Upper lobe of right lung (tissue), 1 donor: ENCODE data around the gene DACH1. TPM values are rescaled to one million over a fixed set of nuclear protein-coding genes. Genes with fewer than 3 reads are reported as not detected.
A peak's percentile ranks its signal among the peaks of the same experiment; 100 is the strongest.
"Not testable (repeated sequence)": the region's sequence is repeated elsewhere in the genome, so short reads cannot be mapped to it uniquely, and the experiment has no call there.

Experiments used
- ATAC-seq: fragments of 200-7000 bp; cut with Tn5 transposase; one replicate; pipeline ENCODE4 v1.9.1; 2020; ENCODE audit warnings: mild to moderate bottlenecking, moderate library complexity
- DNase-seq: peaks from one replicate; pipeline ENCODE4 v3.0.0-alpha.2; 2020
- H3K27ac ChIP-seq: fragments of 200-600 bp; one replicate; pipeline ENCODE4 v1.8.0; 2022
- H3K27me3 ChIP-seq: fragments of 200-600 bp; one replicate; pipeline ENCODE4 v1.8.0; 2022; ENCODE audit warnings: mild to moderate bottlenecking
- H3K36me3 ChIP-seq: fragments of 200-600 bp; one replicate; pipeline ENCODE4 v1.8.0; 2022
- H3K4me1 ChIP-seq: fragments of 200-600 bp; one replicate; pipeline ENCODE4 v1.8.0; 2022
- H3K4me3 ChIP-seq: fragments of 200-600 bp; one replicate; pipeline ENCODE4 v1.8.0; 2022; ENCODE audit warnings: mild to moderate bottlenecking
- H3K9me3 ChIP-seq: fragments of 200-600 bp; one replicate; pipeline ENCODE4 v1.8.0; 2022
- CTCF ChIP-seq: fragments of 200-600 bp; IDR thresholded peaks from one replicate; pipeline ENCODE4 v1.8.0; 2022; ENCODE audit warnings: antibody characterized with exemption
- intact Hi-C: fragments of 100-400 bp; cut with DNase I; formaldehyde crosslinking; loops from one replicate; pipeline ENCODE4 v1.11.0; 2022
- long read RNA-seq: library from polyadenylated mRNA; unstranded; transcript quantifications from one replicate; pipeline ENCODE4 v2.0.0, GENCODE V29; 2021
- total RNA-seq: library from RNA; stranded (reverse); fragmentation: NEBNext Ultra II Directional; extraction: Animal tissue kit (Norgen Biotek cat#: 25700); gene quantifications from one replicate; pipeline ENCODE4 v1.2.1, GENCODE V29; 2021
- donor health status: DM: no; HTN: yes; CAD: no; lungs with severe emphysema.

Gene DACH1
- 11.5 TPM for total RNA-seq
- long read RNA-seq, full-length matches to known transcripts = 19 of 34 reads
- long read RNA-seq, partial matches to known transcripts = 13 of 34 reads
- long read RNA-seq, other reads (novel, unspliced or antisense) = 2 of 34 reads

GRCh38 chr13:71867131-71867814, at the start of gene DACH1:
TSS of gene DACH1 (minus strand) at chr13:71867204.
- peaks cover 12% of the 10 kb centered on the region for H3K27me3 ChIP-seq
- ATAC-seq = peak; percentile 76
- peak within 1 kb of the TSS; percentile 70 for H3K4me3 ChIP-seq
- peak within 1 kb of the TSS; percentile 77 for H3K27ac ChIP-seq
- H3K36me3 ChIP-seq = no peaks in the 10 kb centered on the region
- H3K9me3 ChIP-seq = no peaks in the 10 kb centered on the region
- DNase-seq = peak; percentile 62
- TF ChIP-seq CTCF = no peak
- intact Hi-C loops = no loop called here
- H3K4me1 ChIP-seq = no peaks in the 10 kb centered on the region

GRCh38 chr13:71913717-71914116, 46.7 kb upstream of the DACH1 start:
- no peak for TF ChIP-seq CTCF
- Histone ChIP-seq H3K27me3 (no peaks in the 10 kb centered on the region), H3K4me1 (no peaks in the 10 kb centered on the region), H3K27ac (no peak overlapping the region), H3K9me3 (no peaks in the 10 kb centered on the region), H3K4me3 (no peak overlapping the region), H3K36me3 (no peaks in the 10 kb centered on the region)
- intact Hi-C loops = no loop called here
- no peak for ATAC-seq
- DNase-seq = no peak

- DNase-seq = no peak
- H3K4me1 ChIP-seq = no peaks in the 10 kb centered on the region
- intact Hi-C loops = no loop called here
- H3K36me3 ChIP-seq = no peaks in the 10 kb centered on the region
- no peak for ATAC-seq
- no peak overlapping the region for H3K4me3 ChIP-seq
- no peak for TF ChIP-seq CTCF
- H3K9me3 ChIP-seq = no peaks in the 10 kb centered on the region
- H3K27ac ChIP-seq = no peak overlapping the region
- H3K27me3 ChIP-seq = no peaks in the 10 kb centered on the region
Observed at GRCh38 chr13:71912524-71912923, 45.5 kb upstream of the DACH1 start.

- ATAC-seq (no peak), DNase-seq (no peak)
- Histone ChIP-seq H3K36me3 (no peaks in the 10 kb centered on the region), H3K4me1 (no peaks in the 10 kb centered on the region), H3K27me3 (no peaks in the 10 kb centered on the region), H3K27ac (no peak overlapping the region), H3K4me3 (no peak overlapping the region), H3K9me3 (no peaks in the 10 kb centered on the region)
- intact Hi-C loops = no loop called here
- TF ChIP-seq CTCF = no peak
Observed at GRCh38 chr13:71906448-71906847, 39.4 kb upstream of the DACH1 start.

- H3K4me3 ChIP-seq = no peak overlapping the region
- intact Hi-C loops = no loop called here
- ATAC-seq = no peak
Observed at GRCh38 chr13:71902676-71903075, 35.7 kb upstream of the DACH1 start.

GRCh38 chr13:71893506-71893905, 26.5 kb upstream of the DACH1 start:
- H3K36me3 ChIP-seq, intact Hi-C loops, DNase-seq, H3K4me3 ChIP-seq, H3K4me1 ChIP-seq, H3K27ac ChIP-seq, H3K9me3 ChIP-seq, H3K27me3 ChIP-seq, ATAC-seq: not testable (repeated sequence)

More at GRCh38 chr13:71902676-71903075, 35.7 kb upstream of the DACH1 start:
- no peaks in the 10 kb centered on the region for H3K4me1 ChIP-seq
- no peak for TF ChIP-seq CTCF
- H3K36me3 ChIP-seq = no peaks in the 10 kb centered on the region
- DNase-seq = no peak
- no peaks in the 10 kb centered on the region for H3K27me3 ChIP-seq
- no peaks in the 10 kb centered on the region for H3K9me3 ChIP-seq
- H3K27ac ChIP-seq = no peak overlapping the region
